Measurements from ENCODE around the gene PRAC2.

PRAC2 gene

GRCh38 chr17:48769009-48769675, 46.2 kb downstream of the PRAC2 start:
- no peak for DNase-seq (ENCODE audit: low spot score)
- Histone ChIP-seq H3K27ac (no peak overlapping the region), H3K4me3 (no peak overlapping the region)
- no peak for TF ChIP-seq CTCF (IDR thresholded peaks at IDR 0.05)

- DNase-seq (ENCODE audit: low spot score): no peak
- no peak overlapping the region for H3K4me3 ChIP-seq
- no peak for TF ChIP-seq CTCF (IDR thresholded peaks at IDR 0.05)
- H3K27ac ChIP-seq: no peak overlapping the region
These were observed 48.0 kb downstream of the PRAC2 start for GRCh38 chr17:48770954-48771353.

GRCh38 chr17:48773245-48773644, 50.3 kb downstream of the PRAC2 start:
- DNase-seq (ENCODE audit: low spot score): no peak
- no peak overlapping the region for H3K4me3 ChIP-seq
- TF ChIP-seq CTCF (IDR thresholded peaks at IDR 0.05): no peak
- H3K27ac ChIP-seq: no peak overlapping the region

All from coronary artery (tissue), 2 donors.